Mesothelial cell of epicardium (in vitro differentiated cells): ENCODE measurements around the gene PPFIA3. TPM values are rescaled to one million over a fixed set of nuclear protein-coding genes. Genes with fewer than 3 reads are reported as not detected.
A peak's percentile ranks its signal among the peaks of the same experiment; 100 is the strongest.

Experiments
- DNase-seq, 2 experiments: peaks; one replicate each; pipeline ENCODE4 v3.0.0; 2021; ENCODE audit warnings: low spot score in 2 of 2; ENCODE audit not compliant: unreplicated experiment in 2 of 2
- H3K27ac Mint-ChIP-seq: 2 replicates; pipeline ENCODE4 v1.8.0; 2021; ENCODE audit warnings: mixed read lengths
- H3K27me3 Mint-ChIP-seq: 2 replicates; pipeline ENCODE4 v1.8.0; 2021; ENCODE audit warnings: low read depth, mixed read lengths
- H3K36me3 Mint-ChIP-seq: 2 replicates; pipeline ENCODE4 v1.8.0; 2021; ENCODE audit warnings: mixed read lengths
- H3K4me1 Mint-ChIP-seq: 2 replicates; pipeline ENCODE4 v1.8.0; 2021; ENCODE audit warnings: mixed read lengths
- H3K4me3 Mint-ChIP-seq: 2 replicates; pipeline ENCODE4 v1.8.0; 2021; ENCODE audit warnings: mild to moderate bottlenecking, moderate library complexity, mixed read lengths
- H3K9me3 Mint-ChIP-seq: 2 replicates; pipeline ENCODE4 v1.8.0; 2021; ENCODE audit warnings: mixed read lengths
- CTCF ChIP-seq: fragments of 200-600 bp; sonication (generic); IDR thresholded peaks from one replicate; pipeline ENCODE4 v1.5.0; 2021; ENCODE audit warnings: antibody characterized with exemption; ENCODE audit not compliant: unreplicated experiment
- total RNA-seq: library from RNA; stranded (reverse); gene quantifications from 3 replicates; pipeline ENCODE4 v1.2.1, GENCODE V29; 2021

The PPFIA3 gene
- total RNA-seq, 1 donor from 2014 or later: 9.9 TPM

DNA sequence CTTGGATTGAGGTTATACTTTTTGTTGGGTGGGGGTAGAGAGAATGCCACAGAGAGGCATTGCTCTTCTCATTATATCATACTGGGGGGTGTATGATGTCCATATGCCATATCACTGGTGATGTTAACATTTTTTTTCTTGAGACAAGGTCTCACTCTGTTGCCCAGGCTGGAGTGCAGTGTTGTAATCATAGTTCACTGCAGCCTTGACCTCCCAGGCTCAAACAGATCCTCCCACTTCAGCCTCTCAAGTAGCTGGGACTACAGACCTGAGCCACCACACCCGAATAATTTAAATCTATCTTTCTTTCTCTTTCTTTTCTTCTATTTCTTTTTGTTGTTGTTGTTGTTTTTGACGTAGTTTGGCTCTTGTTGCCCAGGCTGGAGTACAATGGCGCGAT is 39.0 kb upstream of the PPFIA3 start:
- no peak overlapping the region for H3K4me3 Mint-ChIP-seq
- TF ChIP-seq CTCF: no peak
- no peak overlapping the region for H3K27ac Mint-ChIP-seq
- H3K36me3 Mint-ChIP-seq: no peaks in the 10 kb centered on the region
- H3K4me1 Mint-ChIP-seq: peaks cover 3% of the 10 kb centered on the region
- no peaks in the 10 kb centered on the region for H3K9me3 Mint-ChIP-seq
- DNase-seq: no peak
- peaks cover 8% of the 10 kb centered on the region for H3K27me3 Mint-ChIP-seq

DNA sequence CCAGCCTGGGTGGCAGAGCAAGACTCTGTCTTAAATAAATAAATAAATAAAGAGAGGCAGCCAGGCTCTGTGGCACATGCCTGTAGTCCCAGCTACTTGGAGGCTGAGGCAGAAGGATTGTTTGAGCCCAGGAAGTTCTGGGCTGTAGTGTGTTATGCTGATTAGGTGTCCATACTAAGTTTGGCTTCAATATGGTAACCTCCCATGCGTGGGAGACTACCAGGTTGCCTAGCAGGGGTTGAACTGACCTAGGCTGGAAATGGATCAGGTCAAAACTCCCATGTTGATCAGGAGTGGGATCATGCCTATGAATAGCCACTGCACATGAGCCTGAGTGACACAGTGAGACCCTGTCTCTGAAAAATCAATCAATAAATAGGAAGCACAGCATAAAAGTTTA is 38.1 kb upstream of the PPFIA3 start:
- H3K4me1 Mint-ChIP-seq: peaks cover 8% of the 10 kb centered on the region
- no peak overlapping the region for H3K4me3 Mint-ChIP-seq
- H3K27me3 Mint-ChIP-seq: peaks cover 8% of the 10 kb centered on the region
- TF ChIP-seq CTCF: no peak
- DNase-seq: no peak
- H3K9me3 Mint-ChIP-seq: no peaks in the 10 kb centered on the region
- H3K36me3 Mint-ChIP-seq: no peaks in the 10 kb centered on the region
- no peak overlapping the region for H3K27ac Mint-ChIP-seq

DNA sequence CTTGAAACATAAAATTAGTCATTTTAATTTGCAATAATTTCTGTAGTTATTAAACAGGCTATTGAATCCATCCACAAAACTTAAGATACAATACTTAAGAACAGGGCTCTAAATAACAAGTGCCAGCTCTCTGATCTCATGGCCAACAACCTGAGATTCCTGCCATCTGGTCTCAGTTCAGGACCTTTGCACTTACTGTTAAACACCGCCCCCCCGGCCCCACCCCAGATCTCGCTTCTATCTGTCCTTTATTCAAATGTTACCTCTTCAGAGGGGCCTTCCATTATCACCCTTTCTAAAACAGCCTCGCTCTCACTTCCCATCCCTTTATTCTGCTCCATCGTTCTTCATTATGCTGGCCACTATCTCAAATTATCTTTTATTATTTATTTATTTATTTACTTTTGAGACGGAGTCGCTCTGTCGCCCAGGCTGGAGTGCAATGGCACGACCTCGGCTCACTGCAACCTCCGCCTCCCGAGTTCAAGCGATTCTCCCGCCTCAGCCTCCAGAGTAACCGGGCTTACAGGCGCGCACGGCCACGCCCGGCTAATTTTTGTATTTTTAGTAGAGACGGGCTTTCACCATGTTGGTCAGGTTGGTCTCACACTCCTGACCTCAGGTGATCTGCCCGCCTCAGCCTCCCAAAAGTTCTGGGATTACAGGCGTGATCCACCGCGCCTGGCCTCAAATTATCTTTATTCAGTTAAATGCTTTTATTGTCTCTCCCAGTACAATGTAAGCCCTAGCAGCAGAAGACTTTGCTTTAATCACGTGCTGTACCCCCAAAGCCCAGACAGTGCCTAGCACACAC is 34.9 kb upstream of the PPFIA3 start:
- peaks cover 18% of the 10 kb centered on the region for H3K4me1 Mint-ChIP-seq

GRCh38 chr19:49085020-49085867 is 34.1 kb upstream of the PPFIA3 start, which contains the start of gene SNRNP70:
Gene SNRNP70 (plus strand): TSS chr19:49085451. CDS start chr19:49086415, 964 bp downstream.
- no peak for TF ChIP-seq CTCF
- Mint-ChIP-seq H3K4me1 (peaks cover 18% of the 10 kb centered on the region), H3K9me3 (no peaks in the 10 kb centered on the region), H3K36me3 (peaks cover 15% of the 10 kb centered on the region), H3K27ac (peak within 1 kb of the TSS; percentile 97), H3K4me3 (peak within 1 kb of the TSS; percentile 97), H3K27me3 (peaks cover 6% of the 10 kb centered on the region)
- peak; percentile 100 for DNase-seq

More for the DNA sequence above, 34.9 kb upstream of the PPFIA3 start:
- DNase-seq: no peak
- H3K36me3 Mint-ChIP-seq: peaks cover 13% of the 10 kb centered on the region
- H3K4me3 Mint-ChIP-seq: peak overlapping the region; percentile 97
- no peak for TF ChIP-seq CTCF
- peak overlapping the region; percentile 97 for H3K27ac Mint-ChIP-seq
- peaks cover 8% of the 10 kb centered on the region for H3K27me3 Mint-ChIP-seq
- H3K9me3 Mint-ChIP-seq: no peaks in the 10 kb centered on the region

- no peak for TF ChIP-seq CTCF
These were observed 33.5 kb upstream of the PPFIA3 start for GRCh38 chr19:49085868-49086232.

More at GRCh38 chr19:49085868-49086232, 33.5 kb upstream of the PPFIA3 start:
- H3K4me3 Mint-ChIP-seq: peak overlapping the region; percentile 97
- H3K4me1 Mint-ChIP-seq: peaks cover 18% of the 10 kb centered on the region
- H3K36me3 Mint-ChIP-seq: peaks cover 20% of the 10 kb centered on the region
- H3K9me3 Mint-ChIP-seq: no peaks in the 10 kb centered on the region
- peak overlapping the region; percentile 97 for H3K27ac Mint-ChIP-seq
- peaks cover 3% of the 10 kb centered on the region for H3K27me3 Mint-ChIP-seq
- DNase-seq: no peak
